IMR-90 (cell line): ENCODE data around the gene TBC1D9B. TPM values are rescaled to one million over a fixed set of nuclear protein-coding genes. Genes with fewer than 3 reads are reported as not detected.
A peak's percentile ranks its signal among the peaks of the same experiment; 100 is the strongest.

Experiments used
- ATAC-seq: fragments of 200-7000 bp; cut with Tn5 transposase; 2 replicates; pipeline ENCODE4 v1.9.1; 2020; ENCODE audit warnings: low read depth, mild to moderate bottlenecking, moderate library complexity
- BruUV-seq: library from RNA; stranded (reverse); fragments of 400-500 nt; replicated peaks from 2 replicates; lab custom pipeline; 2021; lab: Mats Ljungman, UMichigan
- CTCF ChIA-PET: fragments of 300-600 bp; formaldehyde crosslinking; extraction: SDS; loops from one replicate; lab custom pipeline; 2021; ENCODE audit warnings: antibody characterized with exemption; lab: Yijun Ruan, JAX
- POLR2A ChIA-PET: fragments of 300-600 bp; sonication (Branson Sonifier 250); formaldehyde crosslinking; loops from one replicate; lab custom pipeline; 2022; ENCODE audit warnings: antibody characterized with exemption; ENCODE audit not compliant: unreplicated experiment; lab: Charles Lee
- DNase-seq: peaks from one replicate; pipeline ENCODE4 v3.0.0; 2013
- H2AFZ ChIP-seq: replicated peaks from 2 replicates; pipeline ENCODE3; 2013; ENCODE audit warnings: low read length, mild to moderate bottlenecking; ENCODE audit not compliant: poor library complexity
- H2AK5ac ChIP-seq: 2 replicates; pipeline ENCODE4 v1.6.1; 2013; ENCODE audit warnings: low read depth, low read length, inconsistent platforms
- H2AK9ac ChIP-seq: replicated peaks from 2 replicates; pipeline ENCODE3; 2013; ENCODE audit warnings: mild to moderate bottlenecking, low read depth, low read length, moderate library complexity; ENCODE audit not compliant: poor library complexity
- H2BK120ac ChIP-seq: 2 replicates; pipeline ENCODE4 v1.6.1; 2013; ENCODE audit warnings: low read depth, low read length, inconsistent platforms
- H2BK15ac ChIP-seq: 3 replicates; pipeline ENCODE4 v1.6.1; 2013; ENCODE audit warnings: low read depth, low read length, inconsistent platforms
- H2BK20ac ChIP-seq: 2 replicates; pipeline ENCODE4 v1.6.1; 2013; ENCODE audit warnings: low read depth, mild to moderate bottlenecking, inconsistent platforms, low read length, moderate library complexity
- H2BK5ac ChIP-seq: 2 replicates; pipeline ENCODE4 v1.6.1; 2013; ENCODE audit warnings: mild to moderate bottlenecking, low read depth, low read length, inconsistent platforms; ENCODE audit not compliant: poor library complexity, severe bottlenecking
- H3K14ac ChIP-seq: replicated peaks from 2 replicates; pipeline ENCODE4 v1.6.1; 2013; ENCODE audit warnings: low read depth, low read length, inconsistent platforms
- H3K18ac ChIP-seq: 2 replicates; pipeline ENCODE4 v1.6.1; 2013; ENCODE audit warnings: low read depth, low read length, control low read depth
- H3K23ac ChIP-seq: 2 replicates; pipeline ENCODE4 v1.6.1; 2013; ENCODE audit warnings: low read depth, low read length, inconsistent platforms
- H3K27ac ChIP-seq: 2 replicates; pipeline ENCODE4 v1.5.1; 2013; ENCODE audit warnings: mild to moderate bottlenecking, control low read depth, low read length; ENCODE audit not compliant: insufficient read depth
- H3K27me3 ChIP-seq: 2 replicates; pipeline ENCODE4 v1.6.1; 2013; ENCODE audit warnings: low read length; ENCODE audit not compliant: control insufficient read depth, insufficient read depth
- H3K36me3 ChIP-seq: 2 replicates; pipeline ENCODE4 v1.6.1; 2013; ENCODE audit warnings: low read length, mixed read lengths; ENCODE audit not compliant: control insufficient read depth, insufficient read depth
- H3K4ac ChIP-seq: 2 replicates; pipeline ENCODE4 v1.6.1; 2013; ENCODE audit warnings: low read depth, low read length, inconsistent platforms
- H3K4me1 ChIP-seq: 2 replicates; pipeline ENCODE4 v1.6.1; 2013; ENCODE audit warnings: low read length, mixed read lengths; ENCODE audit not compliant: control insufficient read depth, insufficient read depth
- H3K4me2 ChIP-seq: 2 replicates; pipeline ENCODE4 v1.6.1; 2013; ENCODE audit warnings: low read depth, mild to moderate bottlenecking, control low read depth, low read length, moderate library complexity
- H3K4me3 ChIP-seq: 2 replicates; pipeline ENCODE4 v1.5.1; 2013; ENCODE audit warnings: low read depth, mild to moderate bottlenecking, control low read depth, low read length, moderate library complexity; ENCODE audit not compliant: insufficient read depth
- H3K56ac ChIP-seq: 2 replicates; pipeline ENCODE4 v1.6.1; 2013; ENCODE audit warnings: low read length, inconsistent platforms; ENCODE audit not compliant: insufficient read depth; ENCODE audit errors: extremely low read depth
- H3K79me1 ChIP-seq, 2 experiments: 2 replicates each; pipeline ENCODE4 v1.6.1; 2013; ENCODE audit warnings: low read length in 2 of 2, inconsistent platforms in 1 of 2, low read depth in 1 of 2
- H3K9ac ChIP-seq: 2 replicates; pipeline ENCODE4 v1.6.1; 2013; ENCODE audit warnings: low read depth, low read length, control low read depth
- H3K9me1 ChIP-seq: 2 replicates; pipeline ENCODE4 v1.6.1; 2013; ENCODE audit warnings: low read length, inconsistent platforms; ENCODE audit not compliant: insufficient read depth
- H3K9me3 ChIP-seq: 2 replicates; pipeline ENCODE4 v1.6.1; 2013; ENCODE audit warnings: low read length; ENCODE audit not compliant: control insufficient read depth, insufficient read depth
- H4K20me1 ChIP-seq: 2 replicates; pipeline ENCODE4 v1.6.1; 2013; ENCODE audit warnings: low read length, inconsistent platforms; ENCODE audit not compliant: insufficient read depth
- H4K5ac ChIP-seq: 2 replicates; pipeline ENCODE4 v1.6.1; 2013; ENCODE audit warnings: mild to moderate bottlenecking, low read depth, low read length, control low read depth
- H4K8ac ChIP-seq, 2 experiments: 2 replicates each; pipeline ENCODE4 v1.6.1; 2013; ENCODE audit warnings: low read depth in 2 of 2, low read length in 2 of 2, control low read depth in 1 of 2, inconsistent platforms in 1 of 2
- H4K91ac ChIP-seq: 2 replicates; pipeline ENCODE4 v1.6.1; 2013; ENCODE audit warnings: low read depth, low read length, inconsistent platforms; ENCODE audit not compliant: insufficient read depth
- CHD1 ChIP-seq: IDR thresholded peaks from 2 replicates; pipeline ENCODE4 v1.6.1; 2012; ENCODE audit warnings: low read depth, low read length, improper control_type of control experiment
- MAFK ChIP-seq: IDR thresholded peaks from 2 replicates; pipeline ENCODE4 v1.6.1; 2012; ENCODE audit warnings: low read depth, low read length, improper control_type of control experiment
- RFX5 ChIP-seq: IDR thresholded peaks from 2 replicates; pipeline ENCODE4 v1.8.0; 2012; ENCODE audit warnings: low read depth, mild to moderate bottlenecking, low read length, moderate library complexity
- SMC3 ChIP-seq: fragments of 150-350 bp; IDR thresholded peaks from 2 replicates; pipeline ENCODE4 v1.6.1; 2016; ENCODE audit warnings: low read depth, mild to moderate bottlenecking, antibody characterized with exemption, low read length, moderate library complexity
- WGBS, 2 experiments: methylation state at CpG; one replicate each; pipeline versions ENCODE4 v1.1.5 to v1.1.7; 2013; ENCODE audit warnings: missing lambda C conversion rate in 2 of 2; ENCODE audit not compliant: insufficient read length in 1 of 2; ENCODE audit errors: extremely low coverage in 2 of 2; 5-methylcytosine and 5-hydroxymethylcytosine counted together
- dilution Hi-C: fragments of 300-500 bp; cut with HindIII; formaldehyde crosslinking; loops from one replicate; pipeline ENCODE4 v1.14.3; 2018; ENCODE audit warnings: low sequenced_read_pairs; ENCODE audit not compliant: unreplicated experiment
- in situ Hi-C: fragments of 300-500 bp; cut with MboI; formaldehyde crosslinking; loops from 3 replicates; pipeline ENCODE4 v1.14.3; 2019; ENCODE audit warnings: low sequenced_read_pairs, inconsistent platforms, mixed read lengths
- intact Hi-C: fragments of 100-400 bp; cut with micrococcal nuclease; formaldehyde crosslinking; loops from 2 replicates; pipeline ENCODE4 v1.10.0; 2022
- polyA plus RNA-seq, 3 experiments: library from polyadenylated mRNA; depleted of rRNA; stranded (reverse); fragments of >200 nt; gene quantifications; 2 replicates each; pipeline ENCODE4 v1.2.3, GENCODE V29; 2012; ENCODE audit warnings: low replicate concordance in 1 of 3
- total RNA-seq: library from RNA; depleted of rRNA; stranded (reverse); fragments of >200 nt; gene quantifications from 2 replicates; pipeline ENCODE4 v1.2.3, GENCODE V29; 2012
- TF ChIP-seq, protein P1 (sequence below): fragments of 150-350 bp; IDR thresholded peaks from 2 replicates; pipeline ENCODE4 v1.6.1; 2017; ENCODE audit warnings: mild to moderate bottlenecking, antibody characterized with exemption, low read length, low read depth

TBC1D9B gene
- total and polyA plus RNA-seq, 2 of the 4 experiments (the other 2 are of a cell fraction) = 58.6 to 78.1 TPM

- TF ChIP-seq SMC3 = no peak
These were observed 83.6 kb downstream of the TBC1D9B start (continued) for GRCh38 chr5:179823937-179824744.

GRCh38 chr5:179822444-179822990 is 85.2 kb downstream of the TBC1D9B start:
- WGBS, 2 experiments = 62% methylated on average over 3 of the region's 8 CpGs; no CpG with 5 or more reads in 1 of the 2 experiments
- Histone ChIP-seq H2AK5ac (no peak overlapping the region), H3K4ac (no peak overlapping the region), H2AK9ac (peak overlapping the region; percentile 38), H3K23ac (peak overlapping the region; percentile 46), H3K36me3 (peaks cover 50% of the 10 kb centered on the region), H3K4me3 (peak overlapping the region; percentile 87), H4K20me1 (peaks cover 69% of the 10 kb centered on the region), H3K56ac (no peak overlapping the region), H3K9me3 (no peaks in the 10 kb centered on the region), H4K8ac (no peak overlapping the region), H3K27me3 (no peaks in the 10 kb centered on the region), H3K9me1 (peaks cover 36% of the 10 kb centered on the region), H3K4me2 (peak overlapping the region; percentile 95), H2BK20ac (no peak overlapping the region), H3K79me1 (peaks cover 19 to 74% of the 10 kb centered on the region in 2 experiments), H3K4me1 (peaks cover 39% of the 10 kb centered on the region), H3K18ac (no peak overlapping the region), H2BK15ac (no peak overlapping the region), H3K9ac (peak overlapping the region; percentile 35), H2BK5ac (no peak overlapping the region), H2AFZ (peak overlapping the region; percentile 61), H2BK120ac (no peak overlapping the region), H4K5ac (no peak overlapping the region), H3K14ac (peak overlapping the region; percentile 29; the same call in 1 of the 2 replicates), H3K27ac (peak overlapping the region; percentile 5; the same call in 1 of the 2 replicates), H4K91ac (no peak overlapping the region)
- no peak for DNase-seq
- TF ChIP-seq RFX5 = no peak
- TF ChIP-seq CHD1 = no peak
- TF ChIP-seq, protein P1, sequence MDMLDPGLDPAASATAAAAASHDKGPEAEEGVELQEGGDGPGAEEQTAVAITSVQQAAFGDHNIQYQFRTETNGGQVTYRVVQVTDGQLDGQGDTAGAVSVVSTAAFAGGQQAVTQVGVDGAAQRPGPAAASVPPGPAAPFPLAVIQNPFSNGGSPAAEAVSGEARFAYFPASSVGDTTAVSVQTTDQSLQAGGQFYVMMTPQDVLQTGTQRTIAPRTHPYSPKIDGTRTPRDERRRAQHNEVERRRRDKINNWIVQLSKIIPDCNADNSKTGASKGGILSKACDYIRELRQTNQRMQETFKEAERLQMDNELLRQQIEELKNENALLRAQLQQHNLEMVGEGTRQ = no peak
- no peak for TF ChIP-seq MAFK
- no TSS peak for BruUV-seq
- dilution Hi-C loops = no loop called here
- no peak for ATAC-seq
- intact Hi-C loops = loop anchor here (5.0 kb wide), 1 partner anchor 200 kb away; the partner anchor contains the start of gene HNRNPH1
- ChIA-PET CTCF (no interaction called here), POLR2A (interaction anchor here (0.7 kb wide), 1 partner anchor 199 kb away, joined by 5 read pairs; the partner anchor contains the start of gene HNRNPH1)
- in situ Hi-C loops = no loop called here
